Neural progenitor cell (in vitro differentiated cells): ENCODE results near the gene WDR86.

Experiments
- EZH2 ChIP-seq: fragments of 200-600 bp; sonication (generic); IDR thresholded peaks from 2 replicates; pipeline ENCODE4 v1.6.1; 2017; ENCODE audit warnings: antibody characterized with exemption, mild to moderate bottlenecking, moderate library complexity
- TF ChIP-seq, protein P1 (sequence below): fragments of 200-600 bp; sonication (generic); IDR thresholded peaks from 2 replicates; pipeline ENCODE4 v1.5.1; 2017; ENCODE audit warnings: antibody characterized with exemption, mild to moderate bottlenecking

DNA sequence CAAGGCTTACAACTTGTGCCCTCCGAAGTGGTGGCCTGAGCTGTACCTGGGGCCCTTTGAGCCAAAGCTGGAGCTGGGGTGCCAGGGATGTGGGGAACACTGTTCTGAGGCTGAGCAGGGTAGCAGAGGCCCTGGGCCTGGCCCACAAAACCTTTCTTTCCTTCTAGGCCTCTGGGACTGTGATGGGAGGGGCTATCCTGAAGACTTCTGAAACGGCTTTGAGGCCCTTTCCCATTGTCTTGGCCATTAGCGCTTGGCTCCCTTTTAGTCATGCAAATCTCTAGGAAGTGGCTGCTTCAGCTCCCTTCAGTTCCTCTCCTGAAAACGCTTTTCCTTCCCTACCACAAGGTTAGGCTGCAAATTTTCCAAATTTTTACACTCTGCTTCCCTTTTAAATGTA, 46.9 kb upstream of the WDR86 start:
- TF ChIP-seq, protein P1, sequence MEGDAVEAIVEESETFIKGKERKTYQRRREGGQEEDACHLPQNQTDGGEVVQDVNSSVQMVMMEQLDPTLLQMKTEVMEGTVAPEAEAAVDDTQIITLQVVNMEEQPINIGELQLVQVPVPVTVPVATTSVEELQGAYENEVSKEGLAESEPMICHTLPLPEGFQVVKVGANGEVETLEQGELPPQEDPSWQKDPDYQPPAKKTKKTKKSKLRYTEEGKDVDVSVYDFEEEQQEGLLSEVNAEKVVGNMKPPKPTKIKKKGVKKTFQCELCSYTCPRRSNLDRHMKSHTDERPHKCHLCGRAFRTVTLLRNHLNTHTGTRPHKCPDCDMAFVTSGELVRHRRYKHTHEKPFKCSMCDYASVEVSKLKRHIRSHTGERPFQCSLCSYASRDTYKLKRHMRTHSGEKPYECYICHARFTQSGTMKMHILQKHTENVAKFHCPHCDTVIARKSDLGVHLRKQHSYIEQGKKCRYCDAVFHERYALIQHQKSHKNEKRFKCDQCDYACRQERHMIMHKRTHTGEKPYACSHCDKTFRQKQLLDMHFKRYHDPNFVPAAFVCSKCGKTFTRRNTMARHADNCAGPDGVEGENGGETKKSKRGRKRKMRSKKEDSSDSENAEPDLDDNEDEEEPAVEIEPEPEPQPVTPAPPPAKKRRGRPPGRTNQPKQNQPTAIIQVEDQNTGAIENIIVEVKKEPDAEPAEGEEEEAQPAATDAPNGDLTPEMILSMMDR = no peak
- TF ChIP-seq EZH2 = no peak
